ENCODE results near the gene FANCC.

DNA sequence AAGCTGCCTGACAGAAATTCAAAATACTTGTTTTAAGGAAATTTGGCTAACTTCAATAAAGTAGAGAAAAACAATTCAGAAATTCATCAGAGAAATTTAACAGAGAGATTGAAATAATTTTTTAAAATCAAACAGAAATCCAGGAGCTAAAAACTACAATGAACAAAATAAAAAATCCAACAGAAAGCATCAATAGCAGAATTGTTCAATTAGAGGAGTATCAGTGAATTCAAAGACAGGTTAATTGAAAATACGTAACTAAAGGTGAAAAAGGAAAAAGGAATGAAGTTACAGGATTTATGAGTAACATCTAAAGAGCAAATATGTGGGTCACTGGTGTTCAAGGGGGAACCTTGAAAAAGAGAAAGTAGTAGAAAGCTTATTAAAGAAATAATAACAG, 36.8 kb downstream of the FANCC start:
- TF ChIP-seq, protein P1, sequence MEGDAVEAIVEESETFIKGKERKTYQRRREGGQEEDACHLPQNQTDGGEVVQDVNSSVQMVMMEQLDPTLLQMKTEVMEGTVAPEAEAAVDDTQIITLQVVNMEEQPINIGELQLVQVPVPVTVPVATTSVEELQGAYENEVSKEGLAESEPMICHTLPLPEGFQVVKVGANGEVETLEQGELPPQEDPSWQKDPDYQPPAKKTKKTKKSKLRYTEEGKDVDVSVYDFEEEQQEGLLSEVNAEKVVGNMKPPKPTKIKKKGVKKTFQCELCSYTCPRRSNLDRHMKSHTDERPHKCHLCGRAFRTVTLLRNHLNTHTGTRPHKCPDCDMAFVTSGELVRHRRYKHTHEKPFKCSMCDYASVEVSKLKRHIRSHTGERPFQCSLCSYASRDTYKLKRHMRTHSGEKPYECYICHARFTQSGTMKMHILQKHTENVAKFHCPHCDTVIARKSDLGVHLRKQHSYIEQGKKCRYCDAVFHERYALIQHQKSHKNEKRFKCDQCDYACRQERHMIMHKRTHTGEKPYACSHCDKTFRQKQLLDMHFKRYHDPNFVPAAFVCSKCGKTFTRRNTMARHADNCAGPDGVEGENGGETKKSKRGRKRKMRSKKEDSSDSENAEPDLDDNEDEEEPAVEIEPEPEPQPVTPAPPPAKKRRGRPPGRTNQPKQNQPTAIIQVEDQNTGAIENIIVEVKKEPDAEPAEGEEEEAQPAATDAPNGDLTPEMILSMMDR (IDR thresholded peaks at IDR 0.05) = no peak
- TF ChIP-seq POLR2A (IDR thresholded peaks at IDR 0.05) = no peak
